NCI-H524 treated with DMSO at 0.1 percent for 48 hours (cell line): ENCODE data around the gene LEMD1.
A peak's percentile ranks its signal among the peaks of the same experiment; 100 is the strongest.
"Not testable (repeated sequence)": the region's sequence is repeated elsewhere in the genome, so short reads cannot be mapped to it uniquely, and the experiment has no call there.

Experiments used
- DNase-seq: peaks from one replicate; lab custom pipeline; 2025; lab: John Stamatoyannopoulos, UW

Gene LEMD1

GRCh38 chr1:205380882-205381281 lies 41.0 kb downstream of the LEMD1 start:
- no peak for DNase-seq

DNA sequence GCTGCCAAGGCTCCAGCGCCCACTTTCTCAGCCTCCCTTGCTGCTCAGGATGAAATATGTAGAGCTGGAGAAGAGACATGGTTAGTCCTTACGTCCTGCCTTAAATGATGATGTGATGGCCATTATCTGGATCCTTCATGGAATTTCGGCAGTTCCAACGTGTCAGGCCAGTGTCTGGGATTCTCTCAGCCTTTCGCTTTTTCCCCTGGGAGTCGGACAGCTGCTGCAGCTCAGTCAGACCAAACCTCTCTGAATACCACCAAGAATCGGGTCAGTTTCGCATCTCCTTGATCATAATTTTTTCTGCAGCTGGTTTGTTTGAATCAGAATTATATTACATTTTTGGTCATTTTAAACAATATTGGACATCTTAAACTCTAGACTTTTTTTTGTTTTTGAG lies 42.8 kb downstream of the LEMD1 start:
- DNase-seq = no peak

DNA sequence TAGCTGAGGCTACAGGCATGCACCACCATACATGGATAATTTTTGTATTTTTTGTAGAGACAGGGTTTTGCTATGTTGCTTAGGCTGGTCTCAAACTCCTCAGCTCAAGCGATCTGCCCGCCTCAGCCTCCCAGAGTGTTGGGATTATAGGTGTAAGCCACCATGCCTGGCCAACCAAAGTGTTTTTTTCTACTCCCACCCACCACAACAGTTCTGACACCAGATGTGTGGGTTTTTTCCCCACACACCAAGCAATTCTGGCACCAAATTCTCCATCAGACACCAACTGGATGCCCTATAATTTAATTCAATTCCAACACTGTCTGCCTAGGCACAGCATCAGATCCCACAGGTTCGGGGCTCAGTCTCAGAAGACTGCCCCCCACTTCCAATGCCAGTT lies 44.5 kb downstream of the LEMD1 start:
- no peak for DNase-seq

DNA sequence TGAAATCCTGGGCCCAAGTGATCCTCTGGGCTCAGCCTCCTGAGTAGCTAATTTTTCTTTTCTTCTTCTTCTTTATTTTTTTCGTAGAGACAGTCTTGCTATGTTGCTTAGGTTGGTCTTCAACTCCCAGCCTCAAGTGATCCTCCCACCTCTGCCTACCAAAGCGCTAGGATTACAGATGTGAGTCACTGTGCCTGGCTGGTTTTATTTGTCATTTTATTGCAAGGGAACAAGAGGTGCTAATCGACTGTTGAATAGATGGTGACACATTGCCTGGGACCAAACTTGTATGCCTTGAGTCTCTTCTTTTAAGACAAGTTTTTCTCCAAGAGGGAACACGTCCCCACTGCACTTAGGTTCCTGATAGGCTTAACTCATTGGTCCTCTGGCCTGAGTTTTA lies 45.1 kb downstream of the LEMD1 start:
- no peak for DNase-seq

DNA sequence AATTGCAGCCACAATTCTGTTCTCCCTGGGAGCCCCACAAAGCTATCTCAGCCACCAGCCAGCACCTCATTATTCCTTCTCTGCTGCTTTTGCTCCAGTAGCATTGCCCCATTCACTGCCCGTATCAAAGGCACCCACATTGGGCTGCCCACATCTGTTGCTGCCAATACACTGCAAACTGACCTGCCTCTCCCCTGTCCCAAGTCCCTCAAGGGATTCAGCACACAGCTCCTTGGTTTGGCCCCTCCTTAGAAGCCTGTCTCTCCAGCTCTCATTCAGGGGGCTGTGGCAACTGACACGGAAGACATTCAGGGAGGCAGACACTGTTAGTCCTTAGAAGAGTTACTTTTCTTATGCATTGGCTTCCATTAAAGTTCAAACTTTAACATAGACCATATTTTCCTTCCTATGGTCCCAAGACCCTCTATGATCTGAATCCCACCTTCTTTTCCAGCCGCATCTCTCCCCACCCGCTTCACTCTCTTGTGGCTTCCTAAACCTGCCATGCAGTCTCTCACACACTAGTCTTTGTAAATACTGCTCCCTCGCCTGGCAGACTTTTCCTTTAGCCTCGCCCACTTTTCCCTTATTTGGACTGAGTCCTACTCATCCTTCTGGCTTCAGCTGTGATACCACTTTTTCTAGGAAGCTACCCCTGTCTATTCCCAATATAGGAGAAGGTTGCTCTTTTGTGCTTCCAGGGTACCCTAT lies 45.9 kb downstream of the LEMD1 start:
- peak; percentile 49 for DNase-seq

DNA sequence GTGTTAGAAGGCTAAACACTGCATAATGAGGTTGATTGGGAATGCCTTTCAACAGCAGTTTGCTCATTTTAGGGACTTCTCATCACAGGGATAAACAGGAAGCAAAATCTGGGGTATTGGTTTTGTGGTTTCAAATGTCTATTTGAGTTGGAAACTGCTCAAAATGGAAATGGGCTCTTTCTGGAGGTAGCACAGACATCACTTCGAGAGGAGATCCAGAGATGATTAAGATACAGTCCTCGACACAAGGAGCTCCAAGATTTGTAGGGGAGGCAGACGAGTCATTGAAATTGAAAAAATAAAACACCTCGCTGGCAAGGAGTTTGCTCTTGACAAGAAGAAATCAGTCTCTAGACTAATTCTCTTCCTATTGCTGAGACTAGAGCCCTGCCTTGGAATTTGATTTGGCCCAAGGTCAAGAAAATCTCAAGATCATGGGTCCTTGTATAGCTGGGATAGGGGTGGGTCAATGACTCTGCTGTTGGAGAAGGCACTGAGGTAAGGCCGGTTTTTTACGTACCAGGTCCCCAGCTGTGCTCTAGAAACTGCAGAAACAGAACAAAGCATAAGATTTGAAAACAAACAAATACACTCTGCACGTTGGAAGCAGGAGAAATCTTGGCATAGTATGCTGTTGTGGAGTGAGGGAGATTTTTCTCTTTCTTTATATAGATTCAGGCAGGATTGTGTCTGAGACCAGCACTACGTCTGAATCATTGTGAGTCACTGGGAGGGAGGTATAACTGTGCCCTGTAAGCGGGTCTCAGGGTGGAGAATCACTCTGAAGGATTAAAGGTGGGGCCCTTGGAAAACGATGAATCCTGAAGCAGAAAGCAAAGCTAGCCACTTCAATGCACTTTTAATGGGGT lies 47.4 kb downstream of the LEMD1 start:
- DNase-seq = no peak

DNA sequence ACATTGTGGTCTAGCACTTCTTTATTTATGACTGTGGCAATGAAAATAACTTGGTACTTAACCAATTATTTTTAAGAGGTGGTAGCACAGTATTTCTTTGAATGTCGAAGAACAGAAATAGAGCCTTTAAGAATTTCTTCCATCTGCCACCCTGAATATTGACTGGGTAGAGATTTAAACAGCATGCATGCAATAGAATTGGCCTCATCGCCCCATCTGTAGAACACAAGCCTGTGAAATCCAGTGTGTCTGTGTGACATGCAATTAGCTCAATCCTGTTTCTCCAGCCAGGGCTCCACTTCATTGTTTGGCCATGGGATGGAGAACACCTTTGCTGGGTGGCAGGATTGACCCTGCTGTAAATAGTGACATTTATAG lies 48.1 kb downstream of the LEMD1 start:
- no peak for DNase-seq

GRCh38 chr1:205373022-205373797 lies 48.6 kb downstream of the LEMD1 start:
- no peak for DNase-seq

- no peak for DNase-seq
These were observed 49.8 kb downstream of the LEMD1 start for GRCh38 chr1:205371871-205372660.

GRCh38 chr1:205370780-205371179 lies 51.1 kb downstream of the LEMD1 start:
- DNase-seq = no peak

GRCh38 chr1:205369701-205370123 lies 52.1 kb downstream of the LEMD1 start:
- no peak for DNase-seq

GRCh38 chr1:205368478-205368877 lies 53.4 kb downstream of the LEMD1 start:
- no peak for DNase-seq

- DNase-seq = no peak
These were observed 55.9 kb downstream of the LEMD1 start for GRCh38 chr1:205365945-205366463.

GRCh38 chr1:205365086-205365485 lies 56.8 kb downstream of the LEMD1 start:
- not testable (repeated sequence) for DNase-seq

DNA sequence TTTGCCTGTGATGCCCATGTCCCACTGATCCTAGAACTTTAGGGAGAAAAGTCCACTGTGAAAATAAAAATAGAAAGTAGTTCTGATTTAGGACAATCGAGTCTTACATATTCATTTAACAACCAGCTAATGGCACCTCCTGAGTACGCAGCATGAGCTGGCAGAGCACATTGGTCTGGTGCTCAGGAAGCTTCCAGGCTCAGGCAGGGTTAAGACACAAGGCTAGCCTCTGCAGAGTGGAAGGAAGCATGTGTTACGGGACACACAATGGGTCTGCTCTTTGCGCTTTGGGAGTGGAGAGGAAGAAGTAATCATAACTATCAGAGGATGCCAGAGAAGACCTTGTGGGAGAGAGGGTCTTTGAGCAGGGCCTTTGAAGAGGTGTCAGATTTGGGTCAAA lies 61.0 kb downstream of the LEMD1 start:
- DNase-seq = no peak

GRCh38 chr1:205359771-205360565 lies 61.9 kb downstream of the LEMD1 start:
- peak; percentile 55 for DNase-seq

DNA sequence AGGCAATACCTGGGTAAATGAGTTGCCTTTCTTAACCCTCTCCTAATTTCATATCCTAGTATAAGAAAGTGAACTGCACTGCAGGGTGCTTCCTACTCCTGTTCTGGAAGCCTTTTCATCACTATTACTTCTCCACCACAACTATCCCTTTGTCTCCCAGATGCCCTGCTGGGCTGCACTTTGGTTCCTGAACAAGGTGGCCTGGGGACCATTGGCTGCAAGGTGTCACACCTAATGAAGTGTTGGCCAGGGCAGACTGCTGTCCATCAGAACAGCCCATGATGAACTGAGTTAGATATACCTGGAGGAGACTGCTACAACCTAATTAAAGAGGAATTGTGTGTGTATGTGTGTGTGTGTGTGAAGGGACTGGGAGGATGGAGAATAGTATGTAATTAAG lies 63.3 kb downstream of the LEMD1 start:
- no peak for DNase-seq

- no peak for DNase-seq
These were observed 64.3 kb downstream of the LEMD1 start for GRCh38 chr1:205357567-205357966.

DNA sequence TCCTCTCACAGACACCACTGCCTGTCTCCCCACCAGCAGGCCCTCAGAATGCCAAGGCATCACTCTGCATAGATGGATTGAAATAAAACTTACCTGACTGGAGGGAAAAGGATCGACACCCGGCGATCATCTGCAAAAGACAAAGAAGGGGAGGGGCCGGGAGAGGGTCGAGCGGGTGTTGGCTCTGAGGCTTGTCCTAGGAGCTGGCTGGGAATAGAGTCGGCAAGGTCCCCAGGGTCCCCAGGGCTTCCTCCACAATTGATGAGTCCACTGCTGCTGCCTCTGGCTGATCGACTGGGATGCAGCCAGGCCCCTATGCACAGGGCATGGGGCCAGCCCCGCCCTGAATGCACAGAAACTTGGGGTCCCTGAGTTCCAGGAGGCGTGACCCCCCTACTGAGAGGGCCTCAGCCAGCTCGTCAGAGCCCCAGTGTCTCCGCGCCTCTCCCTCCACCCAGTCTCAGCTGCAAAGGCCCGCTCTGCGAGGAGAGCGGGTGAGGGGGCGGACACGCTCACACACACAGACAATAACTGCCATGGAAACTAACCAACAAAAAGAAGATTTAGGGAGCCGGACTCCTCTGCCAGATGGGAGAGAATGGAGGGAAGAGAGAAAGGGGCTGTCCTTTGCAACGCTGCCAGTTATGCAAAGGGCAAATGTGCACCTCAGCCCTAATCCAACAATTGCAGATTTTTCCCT lies 65.3 kb downstream of the LEMD1 start, which contains the start of gene KLHDC8A:
TSS of gene KLHDC8A (minus strand) at position 483 of the 700 bp plus-strand sequence. CDS start 13,318 bp downstream, outside the sequence.
- DNase-seq = no peak

DNA sequence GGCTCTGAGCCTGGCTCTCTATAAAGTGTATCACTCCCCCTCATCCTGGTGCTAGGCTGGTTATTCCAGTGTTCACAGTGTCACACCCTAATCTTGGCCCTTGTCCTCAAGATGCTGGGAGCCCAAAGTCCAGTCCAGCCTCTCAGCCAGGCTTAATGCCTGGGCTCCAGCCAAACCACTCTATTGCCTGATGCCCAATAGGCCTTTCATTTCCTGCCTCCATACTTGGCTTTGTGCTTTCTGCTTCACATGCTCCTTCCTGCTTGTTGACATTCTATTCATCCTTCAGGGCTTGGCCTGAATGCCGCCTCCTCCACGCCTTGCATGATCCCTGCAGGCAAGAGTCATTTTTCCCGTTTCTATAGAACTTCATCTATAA lies 66.8 kb downstream of the LEMD1 start:
- no peak for DNase-seq
